Fibroblast of the aortic adventitia (primary cell): ENCODE measurements around the gene STIMATE. TPM values are rescaled to one million over a fixed set of nuclear protein-coding genes. Genes with fewer than 3 reads are reported as not detected.

Source experiments
- DNase-seq: peaks from one replicate; pipeline ENCODE4 v3.0.0-alpha.2; 2010; ENCODE audit warnings: low read depth
- H3K4me3 ChIP-seq: 2 replicates; pipeline ENCODE4 v1.5.1; 2011; ENCODE audit warnings: low read depth, mild to moderate bottlenecking, control low read depth, low read length, moderate library complexity
- total RNA-seq: library from RNA; depleted of rRNA; stranded (reverse); fragments of >200 nt; gene quantifications from 2 replicates; pipeline ENCODE4 v1.2.3, GENCODE V29; 2012; ENCODE audit warnings: low replicate concordance
- TF ChIP-seq, protein P1 (sequence below): IDR thresholded peaks from 2 replicates; pipeline ENCODE4 v1.5.1; 2011; ENCODE audit warnings: mild to moderate bottlenecking, low read length, control low read depth, inconsistent platforms; ENCODE audit not compliant: insufficient read depth

STIMATE gene
- total RNA-seq, 1 donor = 13.1 TPM

DNA sequence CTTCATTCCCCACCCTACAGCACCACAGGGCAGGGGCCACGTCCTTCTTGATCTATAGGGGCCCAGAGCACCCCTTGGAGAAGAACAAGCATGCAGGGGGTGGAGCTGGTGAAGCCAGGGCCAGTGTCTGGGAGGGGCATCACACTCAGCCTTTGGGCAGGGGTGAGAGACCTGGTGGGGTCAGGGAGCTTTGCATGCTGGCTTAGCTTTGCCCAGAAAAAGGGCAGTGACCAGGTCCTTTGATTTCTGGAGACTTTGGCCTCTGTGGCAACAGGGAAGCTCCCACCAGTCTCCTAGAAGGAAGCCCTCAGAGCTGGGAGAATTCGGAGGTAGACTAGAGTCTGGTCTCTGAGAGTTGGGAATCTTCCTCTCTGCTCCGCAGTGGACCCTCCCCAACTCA is 67.9 kb downstream of the STIMATE start:
- no peak overlapping the region for H3K4me3 ChIP-seq
- TF ChIP-seq, protein P1, sequence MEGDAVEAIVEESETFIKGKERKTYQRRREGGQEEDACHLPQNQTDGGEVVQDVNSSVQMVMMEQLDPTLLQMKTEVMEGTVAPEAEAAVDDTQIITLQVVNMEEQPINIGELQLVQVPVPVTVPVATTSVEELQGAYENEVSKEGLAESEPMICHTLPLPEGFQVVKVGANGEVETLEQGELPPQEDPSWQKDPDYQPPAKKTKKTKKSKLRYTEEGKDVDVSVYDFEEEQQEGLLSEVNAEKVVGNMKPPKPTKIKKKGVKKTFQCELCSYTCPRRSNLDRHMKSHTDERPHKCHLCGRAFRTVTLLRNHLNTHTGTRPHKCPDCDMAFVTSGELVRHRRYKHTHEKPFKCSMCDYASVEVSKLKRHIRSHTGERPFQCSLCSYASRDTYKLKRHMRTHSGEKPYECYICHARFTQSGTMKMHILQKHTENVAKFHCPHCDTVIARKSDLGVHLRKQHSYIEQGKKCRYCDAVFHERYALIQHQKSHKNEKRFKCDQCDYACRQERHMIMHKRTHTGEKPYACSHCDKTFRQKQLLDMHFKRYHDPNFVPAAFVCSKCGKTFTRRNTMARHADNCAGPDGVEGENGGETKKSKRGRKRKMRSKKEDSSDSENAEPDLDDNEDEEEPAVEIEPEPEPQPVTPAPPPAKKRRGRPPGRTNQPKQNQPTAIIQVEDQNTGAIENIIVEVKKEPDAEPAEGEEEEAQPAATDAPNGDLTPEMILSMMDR = no peak
- no peak for DNase-seq

- TF ChIP-seq, protein P1 = no peak
- no peak for DNase-seq
- H3K4me3 ChIP-seq = no peak overlapping the region
These were observed 69.4 kb downstream of the STIMATE start for GRCh38 chr3:52827866-52828376.

- peak; percentile 12 for DNase-seq
- H3K4me3 ChIP-seq = no peak overlapping the region
- TF ChIP-seq, protein P1 = no peak
These were observed 69.9 kb downstream of the STIMATE start for GRCh38 chr3:52827441-52827840.

DNA sequence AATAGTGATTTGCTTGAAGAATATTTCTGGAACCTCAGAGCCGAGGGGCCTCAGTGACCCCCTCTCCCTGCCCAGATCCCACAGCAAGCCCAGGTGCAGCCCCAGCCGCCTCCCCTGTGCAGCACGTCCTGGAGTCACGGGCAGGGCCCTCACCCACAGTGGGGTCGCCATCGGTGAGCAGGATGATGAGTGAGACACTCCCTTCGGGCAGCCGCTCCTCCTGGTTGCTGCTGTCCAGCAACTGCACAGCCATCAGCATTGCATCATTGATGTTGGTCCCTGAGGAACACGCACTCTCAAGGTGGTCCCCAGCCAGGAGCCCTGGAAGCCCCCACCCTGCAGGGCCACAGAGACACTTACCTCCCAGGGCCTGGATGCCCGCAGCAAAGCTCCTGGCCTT is 73.3 kb downstream of the STIMATE start:
- no peak for DNase-seq
- TF ChIP-seq, protein P1 = no peak
- H3K4me3 ChIP-seq = no peak overlapping the region

DNA sequence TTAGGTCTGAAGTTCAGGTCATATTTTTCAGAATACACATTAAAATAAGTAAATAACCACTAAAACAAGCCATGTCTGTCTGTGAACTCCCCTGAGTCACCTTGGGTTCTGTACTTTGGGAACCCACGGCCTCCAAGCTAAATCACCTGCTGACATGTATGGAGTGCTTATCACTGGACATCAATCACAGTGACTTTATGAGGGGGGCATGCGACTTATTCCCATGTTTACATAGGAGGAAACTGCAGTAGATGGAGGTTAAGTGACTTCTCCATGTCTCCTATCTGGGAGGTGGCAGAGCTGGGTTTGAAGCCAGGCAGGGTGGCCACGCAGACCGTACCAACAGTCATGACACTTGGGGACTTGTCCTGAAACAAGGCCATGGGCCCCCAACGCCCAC is 75.0 kb downstream of the STIMATE start:
- TF ChIP-seq, protein P1 = no peak
- no peak overlapping the region for H3K4me3 ChIP-seq
- no peak for DNase-seq

DNA sequence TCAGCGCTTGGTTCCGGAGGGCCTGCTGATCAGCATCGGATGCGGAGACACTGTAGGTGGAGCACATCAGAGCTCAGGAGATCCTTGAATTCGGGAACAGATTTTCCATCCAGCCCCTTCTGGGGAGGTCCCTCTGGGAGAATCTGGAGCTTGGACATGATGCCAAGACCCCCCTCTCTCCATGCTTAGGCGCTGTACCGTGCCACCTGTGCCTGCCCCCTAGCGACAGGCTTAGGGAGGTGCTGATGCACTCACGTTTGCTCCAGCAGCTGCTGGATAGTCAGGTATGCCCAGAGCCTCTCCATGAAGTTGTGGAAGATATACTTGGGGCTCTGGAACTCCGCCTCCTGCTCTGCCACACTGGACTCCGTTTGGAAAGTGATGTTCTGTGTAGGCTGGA is 76.6 kb downstream of the STIMATE start:
- no peak for DNase-seq
- H3K4me3 ChIP-seq = no peak overlapping the region
- TF ChIP-seq, protein P1 = peak; percentile 66

DNA sequence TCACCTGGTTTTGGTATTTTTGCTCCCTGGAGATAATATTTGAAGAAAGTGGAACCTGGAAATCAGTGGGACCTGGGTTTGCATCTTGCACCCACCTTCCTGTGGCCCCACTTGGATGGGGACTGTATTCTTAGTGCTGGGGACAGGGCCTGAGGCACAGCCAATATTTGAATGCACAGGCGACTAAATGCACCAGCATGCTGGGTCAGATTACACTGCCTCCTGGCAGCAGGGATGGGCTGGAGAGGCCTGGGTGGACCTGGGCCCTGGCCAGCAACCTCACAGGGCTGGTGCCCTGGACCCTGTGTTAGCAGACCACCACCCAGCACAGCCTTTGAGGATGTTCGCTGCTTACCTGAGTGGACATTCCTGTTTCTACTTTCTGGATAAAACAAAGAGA is 77.4 kb downstream of the STIMATE start:
- DNase-seq = no peak
- TF ChIP-seq, protein P1 = no peak
- no peak overlapping the region for H3K4me3 ChIP-seq
